Measurements from ENCODE around the gene CLEC16A.
A peak's percentile ranks its signal among the peaks of the same experiment; 100 is the strongest.
"Not testable (repeated sequence)": the region's sequence is repeated elsewhere in the genome, so short reads cannot be mapped to it uniquely, and the experiment has no call there.

Gene CLEC16A
- total RNA-seq = 36.9 to 42.0 reads per million in 2 donors

- peak; percentile 94 for DNase-seq
Measured at GRCh38 chr16:10944249-10945064, at the start of gene CLEC16A. Gene CLEC16A (plus strand): TSS chr16:10944564. CDS start chr16:10944718, 154 bp downstream.

- peak; percentile 26 for DNase-seq
Measured at GRCh38 chr16:10895053-10895946, 49.1 kb upstream of the CLEC16A start.

- DNase-seq = no peak
Measured at GRCh38 chr16:10896165-10896564, 48.2 kb upstream of the CLEC16A start.

- no peak for DNase-seq
Measured at GRCh38 chr16:10896723-10897122, 47.6 kb upstream of the CLEC16A start.

- no peak for DNase-seq
Measured at GRCh38 chr16:10897134-10897533, 47.2 kb upstream of the CLEC16A start.

GRCh38 chr16:10902999-10903398 lies 41.4 kb upstream of the CLEC16A start:
- no peak for DNase-seq

- DNase-seq = no peak
Measured at GRCh38 chr16:10906482-10906881, 37.9 kb upstream of the CLEC16A start.

- DNase-seq = no peak
Measured at GRCh38 chr16:10906914-10907756, 37.2 kb upstream of the CLEC16A start.

- DNase-seq = no peak
Measured at GRCh38 chr16:10907757-10908045, 36.7 kb upstream of the CLEC16A start.

- no peak for DNase-seq
Measured at GRCh38 chr16:10911267-10911666, 33.1 kb upstream of the CLEC16A start.

- no peak for DNase-seq
Measured at GRCh38 chr16:10916534-10916933, 27.8 kb upstream of the CLEC16A start.

- peak; percentile 65 for DNase-seq
Measured at GRCh38 chr16:10918294-10919002, 25.9 kb upstream of the CLEC16A start.

- no peak for DNase-seq
Measured at GRCh38 chr16:10919003-10919351, 25.4 kb upstream of the CLEC16A start.

- no peak for DNase-seq
Measured at GRCh38 chr16:10920726-10921427, 23.5 kb upstream of the CLEC16A start.

- no peak for DNase-seq
Measured at GRCh38 chr16:10921536-10922327, 22.6 kb upstream of the CLEC16A start.

- no peak for DNase-seq
Measured at GRCh38 chr16:10922328-10923145, 21.8 kb upstream of the CLEC16A start.

- no peak for DNase-seq
Measured at GRCh38 chr16:10923146-10923649, 21.2 kb upstream of the CLEC16A start.

GRCh38 chr16:10923650-10924214 lies 20.6 kb upstream of the CLEC16A start:
- no peak for DNase-seq

- DNase-seq = not testable (repeated sequence)
Measured at GRCh38 chr16:10925285-10925684, 19.1 kb upstream of the CLEC16A start.
